PC-3 (cell line): ENCODE measurements around the gene RNF217.

Source experiments
- EZH2 ChIP-seq: fragments of 300-600 bp; sonication (generic); IDR thresholded peaks from one replicate; pipeline ENCODE4 v1.6.1; 2017; ENCODE audit warnings: antibody characterized with exemption, mild to moderate bottlenecking, low read length; ENCODE audit not compliant: unreplicated experiment
- EZH2phosphoT487 ChIP-seq: fragments of 300-600 bp; sonication (generic); IDR thresholded peaks from 2 replicates; pipeline ENCODE4 v1.6.1; 2018; ENCODE audit warnings: mild to moderate bottlenecking, antibody characterized with exemption, low read length, borderline replicate concordance
- TF ChIP-seq, protein P1 (sequence below): fragments of 300-600 bp; sonication (generic); conservative IDR thresholded peaks from 2 replicates; pipeline ENCODE4 v1.5.1; 2017; ENCODE audit warnings: antibody characterized with exemption, low read depth, mild to moderate bottlenecking, low read length

DNA sequence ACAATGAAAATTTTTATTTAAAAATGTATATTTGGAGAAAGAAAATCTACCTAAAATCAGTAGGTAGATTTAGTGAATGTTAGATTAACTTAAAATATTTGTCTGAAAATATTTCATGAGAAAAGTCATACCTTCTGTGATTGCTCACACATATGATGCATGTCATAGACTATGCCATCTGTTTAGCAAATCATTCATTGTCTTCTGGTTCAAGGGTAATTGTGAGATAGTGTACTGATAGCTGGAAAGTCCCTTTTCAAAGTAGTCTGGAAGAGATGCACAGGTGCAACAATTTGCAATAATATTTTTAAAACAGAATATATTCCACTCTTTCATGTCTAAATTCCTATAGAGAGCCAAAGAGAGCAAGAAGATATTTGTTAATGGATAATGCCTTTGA lies 21.0 kb upstream of the RNF217 start:
- TF ChIP-seq, protein P1, sequence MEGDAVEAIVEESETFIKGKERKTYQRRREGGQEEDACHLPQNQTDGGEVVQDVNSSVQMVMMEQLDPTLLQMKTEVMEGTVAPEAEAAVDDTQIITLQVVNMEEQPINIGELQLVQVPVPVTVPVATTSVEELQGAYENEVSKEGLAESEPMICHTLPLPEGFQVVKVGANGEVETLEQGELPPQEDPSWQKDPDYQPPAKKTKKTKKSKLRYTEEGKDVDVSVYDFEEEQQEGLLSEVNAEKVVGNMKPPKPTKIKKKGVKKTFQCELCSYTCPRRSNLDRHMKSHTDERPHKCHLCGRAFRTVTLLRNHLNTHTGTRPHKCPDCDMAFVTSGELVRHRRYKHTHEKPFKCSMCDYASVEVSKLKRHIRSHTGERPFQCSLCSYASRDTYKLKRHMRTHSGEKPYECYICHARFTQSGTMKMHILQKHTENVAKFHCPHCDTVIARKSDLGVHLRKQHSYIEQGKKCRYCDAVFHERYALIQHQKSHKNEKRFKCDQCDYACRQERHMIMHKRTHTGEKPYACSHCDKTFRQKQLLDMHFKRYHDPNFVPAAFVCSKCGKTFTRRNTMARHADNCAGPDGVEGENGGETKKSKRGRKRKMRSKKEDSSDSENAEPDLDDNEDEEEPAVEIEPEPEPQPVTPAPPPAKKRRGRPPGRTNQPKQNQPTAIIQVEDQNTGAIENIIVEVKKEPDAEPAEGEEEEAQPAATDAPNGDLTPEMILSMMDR = no peak
- TF ChIP-seq EZH2 (no peak), EZH2phosphoT487 (no peak)
